HL-60 (cell line): Measurements from ENCODE around the gene BPIFB3.

ENCODE experiments used
- CTCF ChIP-seq: IDR thresholded peaks from one replicate; pipeline ENCODE4 v1.5.1; 2011; ENCODE audit warnings: low read length, control low read depth, inconsistent platforms; ENCODE audit not compliant: insufficient read depth
- GABPA ChIP-seq: IDR thresholded peaks from 2 replicates; pipeline ENCODE4 v1.6.1; 2012; ENCODE audit warnings: low read depth
- POLR2AphosphoS5 ChIP-seq: IDR thresholded peaks from 2 replicates; pipeline ENCODE4 v1.6.1; 2012; ENCODE audit warnings: low read depth

- TF ChIP-seq CTCF (no peak), POLR2AphosphoS5 (no peak), GABPA (no peak)
These were observed 43.3 kb downstream of the BPIFB3 start for GRCh38 chr20:33097001-33097400.
